Activated effector memory CD4-positive, alpha-beta T cell treated with anti-CD3 and anti-CD28 coated beads, Interleukin-2, amount 50 U/mL, for 16 hours (primary cell): ENCODE results near the gene HSPA6.
A peak's percentile ranks its signal among the peaks of the same experiment; 100 is the strongest.
"Not testable (repeated sequence)": the region's sequence is repeated elsewhere in the genome, so short reads cannot be mapped to it uniquely, and the experiment has no call there.

Experiments used
- DNase-seq: peaks from one replicate; pipeline ENCODE4 v3.0.0-alpha.2; 2020

Gene HSPA6

GRCh38 chr1:161523817-161524741 lies at the start of gene HSPA6:
Gene HSPA6, plus strand, starts transcription at chr1:161524540. Its CDS starts 119 bp downstream, at chr1:161524659.
- peak; percentile 90 for DNase-seq

GRCh38 chr1:161477711-161478110 lies 46.6 kb upstream of the HSPA6 start:
- not testable (repeated sequence) for DNase-seq

GRCh38 chr1:161478985-161479384 lies 45.4 kb upstream of the HSPA6 start:
- no peak for DNase-seq

- DNase-seq = no peak
Measured at GRCh38 chr1:161480381-161481035, 43.8 kb upstream of the HSPA6 start.

GRCh38 chr1:161481624-161482392 lies 42.5 kb upstream of the HSPA6 start:
- no peak for DNase-seq

- no peak for DNase-seq
Measured at GRCh38 chr1:161482610-161483009, 41.7 kb upstream of the HSPA6 start.

GRCh38 chr1:161483361-161483760 lies 41.0 kb upstream of the HSPA6 start:
- DNase-seq = no peak

- no peak for DNase-seq
Measured at GRCh38 chr1:161484613-161485012, 39.7 kb upstream of the HSPA6 start.

GRCh38 chr1:161486806-161487741 lies 37.3 kb upstream of the HSPA6 start:
- no peak for DNase-seq

- DNase-seq = no peak
Measured at GRCh38 chr1:161491472-161491871, 32.9 kb upstream of the HSPA6 start.

- no peak for DNase-seq
Measured at GRCh38 chr1:161492827-161493226, 31.5 kb upstream of the HSPA6 start.

- DNase-seq = no peak
Measured at GRCh38 chr1:161494091-161494735, 30.1 kb upstream of the HSPA6 start.

GRCh38 chr1:161495490-161495889 lies 28.9 kb upstream of the HSPA6 start:
- no peak for DNase-seq

- no peak for DNase-seq
Measured at GRCh38 chr1:161497961-161498360, 26.4 kb upstream of the HSPA6 start.

GRCh38 chr1:161498646-161499045 lies 25.7 kb upstream of the HSPA6 start:
- DNase-seq = no peak

GRCh38 chr1:161499099-161500039 lies 25.0 kb upstream of the HSPA6 start:
- DNase-seq = no peak

- DNase-seq = no peak
Measured at GRCh38 chr1:161501234-161501633, 23.1 kb upstream of the HSPA6 start.

- DNase-seq = no peak
Measured at GRCh38 chr1:161502181-161502580, 22.2 kb upstream of the HSPA6 start.

- no peak for DNase-seq
Measured at GRCh38 chr1:161502641-161503393, 21.5 kb upstream of the HSPA6 start.

- no peak for DNase-seq
Measured at GRCh38 chr1:161503394-161503748, 21.0 kb upstream of the HSPA6 start.
